ENCODE results near the gene KRT81.
"Not testable (repeated sequence)": the region's sequence is repeated elsewhere in the genome, so short reads cannot be mapped to it uniquely, and the experiment has no call there.

Gene KRT81

DNA sequence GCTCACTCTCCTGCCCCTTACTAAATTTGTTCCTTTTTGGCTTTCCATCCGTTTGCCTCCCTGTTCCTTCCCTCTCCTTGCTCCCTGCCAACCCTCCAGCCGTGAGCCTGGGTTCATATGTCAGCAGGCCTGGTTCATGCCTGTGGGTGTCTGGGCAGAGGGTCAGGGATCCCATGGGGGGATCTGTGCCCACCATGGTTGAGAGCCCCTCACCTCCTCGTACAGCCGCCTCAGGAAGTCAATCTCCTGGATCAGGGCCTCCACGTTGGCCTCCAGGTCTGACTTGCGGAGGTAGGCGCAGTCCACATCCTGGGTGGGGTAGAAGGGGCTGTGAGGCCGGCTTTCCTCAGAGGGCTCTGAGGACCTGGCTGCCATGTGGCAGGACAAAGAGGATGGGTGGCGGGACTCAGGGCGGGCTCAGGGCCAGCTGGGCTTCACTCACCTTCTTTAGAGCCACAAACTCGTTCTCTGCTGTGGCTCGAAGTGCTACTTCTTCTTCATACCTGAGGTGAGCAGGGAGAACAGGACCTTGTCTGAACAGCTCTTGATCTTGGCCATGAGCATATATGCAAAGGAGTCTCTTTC, 26.2 kb upstream of the KRT81 start:
- DNase-seq = no peak

DNA sequence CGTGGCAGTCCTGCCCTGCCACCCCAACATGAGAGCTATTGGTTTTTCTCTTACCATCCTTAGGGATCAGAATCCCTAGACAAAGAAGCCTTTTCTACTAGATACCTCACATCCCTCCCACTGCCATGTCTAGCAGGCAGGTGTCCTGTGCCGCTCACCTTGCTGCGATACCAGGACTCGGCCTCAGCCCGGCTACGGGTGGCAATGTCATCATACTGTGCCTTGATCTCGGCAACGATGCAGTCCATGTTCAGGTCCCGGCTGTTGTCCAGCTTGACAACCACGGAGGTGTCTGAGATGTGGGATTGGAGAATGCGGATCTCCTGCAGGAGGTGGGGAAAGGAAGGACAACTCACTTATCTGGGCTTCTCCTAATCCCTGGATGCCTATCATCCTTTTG, 25.4 kb upstream of the KRT81 start:
- no peak for DNase-seq

DNA sequence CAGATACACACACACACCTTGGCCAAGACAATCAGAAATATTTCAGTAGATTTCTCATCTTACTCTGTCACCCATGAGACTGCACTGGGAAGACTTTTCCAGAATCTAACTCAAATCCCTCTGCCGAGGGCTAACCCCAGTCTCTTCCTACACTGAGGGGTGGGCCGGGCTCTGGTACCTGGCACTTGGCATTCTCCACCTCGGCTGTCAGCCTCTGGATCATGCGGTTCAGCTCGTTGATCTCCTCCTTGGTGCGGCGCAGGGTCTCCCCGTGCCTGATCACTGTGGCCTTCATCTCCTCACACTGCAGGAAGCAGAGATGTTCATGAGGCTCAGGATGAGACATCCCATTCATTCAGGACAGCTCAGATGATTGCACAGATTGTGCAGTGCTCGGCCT, 25.0 kb upstream of the KRT81 start:
- no peak for DNase-seq

DNA sequence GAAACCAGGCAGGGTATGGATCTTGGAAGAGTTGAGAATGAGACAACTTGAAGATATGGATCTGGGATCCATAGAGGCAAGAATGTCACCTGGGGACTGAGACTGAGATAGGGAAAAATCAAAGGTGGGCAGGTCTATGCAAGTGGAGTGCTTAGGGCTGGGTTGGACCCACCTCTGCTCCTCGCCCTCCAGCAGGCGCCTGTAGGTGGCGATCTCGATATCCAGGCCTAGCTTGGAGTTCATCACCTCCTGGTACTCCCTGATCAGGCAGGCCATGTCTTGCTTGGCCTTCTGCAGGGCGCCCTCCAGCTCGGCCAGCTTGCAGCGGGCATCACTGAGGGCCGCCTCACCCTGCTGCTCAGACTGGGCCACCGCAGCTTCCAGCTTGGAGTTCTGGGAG, 24.4 kb upstream of the KRT81 start:
- DNase-seq = not testable (repeated sequence)

DNA sequence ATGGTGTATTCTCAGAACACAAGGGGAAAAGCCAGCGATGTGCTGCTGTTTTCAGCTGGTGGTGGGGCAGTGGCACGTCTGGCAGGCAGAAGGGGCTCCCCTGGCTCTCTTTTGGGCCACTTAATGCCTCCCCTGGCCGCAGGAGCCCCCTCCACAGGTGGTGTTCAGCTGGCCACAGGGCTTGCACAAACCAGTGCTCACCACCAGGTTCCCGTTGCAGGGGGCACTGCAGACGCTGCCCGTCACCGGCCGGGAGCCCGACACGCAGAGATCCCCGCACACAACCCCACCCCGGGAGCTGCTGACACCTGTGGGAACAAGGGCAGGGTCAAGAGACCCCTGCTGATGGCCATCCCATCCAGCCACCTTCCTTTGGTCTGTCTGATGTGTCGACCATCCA, 23.2 kb upstream of the KRT81 start:
- no peak for DNase-seq

DNA sequence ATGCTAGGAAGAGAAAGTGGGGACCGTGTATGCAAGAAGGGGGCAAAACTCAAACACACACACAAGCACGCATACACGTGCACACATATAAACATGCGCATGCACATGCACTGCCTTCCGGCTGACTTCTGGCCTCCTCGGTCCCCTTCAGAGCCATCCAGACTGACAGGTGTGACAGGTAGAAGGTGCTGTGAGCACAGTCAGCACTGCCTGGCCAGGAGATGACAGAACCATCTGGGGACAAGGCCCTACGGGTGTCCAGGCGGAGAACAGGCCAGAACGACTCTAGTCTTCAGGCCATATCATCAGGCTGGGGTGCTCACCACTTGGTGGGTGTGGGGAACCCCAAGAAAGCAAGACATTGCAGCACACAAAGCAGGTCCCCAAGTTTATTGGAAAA, 22.6 kb upstream of the KRT81 start:
- no peak for DNase-seq

DNA sequence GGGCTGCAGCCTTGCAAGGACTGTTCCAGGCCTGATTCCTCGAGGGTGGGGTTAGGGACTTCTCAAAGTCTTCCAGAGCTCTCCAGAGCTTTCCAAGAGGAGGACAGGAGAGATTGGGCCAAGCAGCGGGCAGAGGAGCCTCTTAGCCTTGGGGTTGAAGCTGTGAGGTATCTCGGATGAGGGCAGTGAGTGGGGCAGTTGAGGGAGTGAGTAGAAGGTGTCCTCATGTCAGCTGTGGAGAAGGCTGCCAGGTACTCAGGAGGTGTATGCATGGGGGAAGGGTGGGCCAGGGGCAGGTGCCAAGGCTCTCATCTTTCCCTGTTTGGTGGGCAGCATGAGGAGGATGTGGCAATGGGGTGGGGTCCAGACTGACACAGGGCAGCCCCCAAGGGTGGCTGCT, 22.1 kb upstream of the KRT81 start:
- DNase-seq = no peak

DNA sequence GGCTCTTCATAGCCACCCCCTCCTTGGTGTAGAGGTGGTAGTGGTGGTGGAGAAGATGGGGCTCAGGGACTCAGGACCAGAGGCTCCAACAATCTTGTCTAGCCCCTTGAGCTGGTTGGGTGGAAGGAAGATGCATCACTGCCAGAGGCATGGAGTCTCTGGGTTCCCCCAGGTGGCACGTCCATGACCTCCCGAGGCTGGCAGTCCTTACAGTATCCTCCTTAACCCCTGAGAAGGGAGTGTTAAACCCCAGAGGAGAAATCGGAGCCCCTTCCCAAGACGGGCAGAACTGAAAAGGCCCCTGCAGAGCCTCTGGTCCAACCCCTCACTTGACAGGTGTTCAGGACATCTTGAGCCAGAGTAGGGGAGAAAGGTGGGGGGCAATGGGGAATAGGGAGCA, 20.8 kb upstream of the KRT81 start:
- no peak for DNase-seq

DNA sequence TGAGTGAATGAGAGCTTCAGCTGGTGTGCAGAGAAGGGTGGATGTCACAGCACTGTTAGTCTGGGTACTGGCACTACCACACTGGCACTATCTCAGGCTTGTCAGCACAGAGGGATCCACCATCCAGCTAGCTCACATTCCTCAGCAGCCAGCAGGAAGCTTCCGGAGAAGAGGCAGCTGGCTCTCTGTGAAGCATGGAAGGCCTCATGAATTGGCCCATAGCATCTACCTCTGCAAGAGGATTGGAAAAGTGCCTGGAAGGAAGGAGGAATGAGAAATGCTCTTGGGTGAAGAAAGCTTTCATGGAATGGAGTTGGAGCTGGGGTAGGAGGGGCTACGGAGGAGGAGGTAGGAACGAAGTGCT, 19.9 kb upstream of the KRT81 start:
- DNase-seq = no peak

DNA sequence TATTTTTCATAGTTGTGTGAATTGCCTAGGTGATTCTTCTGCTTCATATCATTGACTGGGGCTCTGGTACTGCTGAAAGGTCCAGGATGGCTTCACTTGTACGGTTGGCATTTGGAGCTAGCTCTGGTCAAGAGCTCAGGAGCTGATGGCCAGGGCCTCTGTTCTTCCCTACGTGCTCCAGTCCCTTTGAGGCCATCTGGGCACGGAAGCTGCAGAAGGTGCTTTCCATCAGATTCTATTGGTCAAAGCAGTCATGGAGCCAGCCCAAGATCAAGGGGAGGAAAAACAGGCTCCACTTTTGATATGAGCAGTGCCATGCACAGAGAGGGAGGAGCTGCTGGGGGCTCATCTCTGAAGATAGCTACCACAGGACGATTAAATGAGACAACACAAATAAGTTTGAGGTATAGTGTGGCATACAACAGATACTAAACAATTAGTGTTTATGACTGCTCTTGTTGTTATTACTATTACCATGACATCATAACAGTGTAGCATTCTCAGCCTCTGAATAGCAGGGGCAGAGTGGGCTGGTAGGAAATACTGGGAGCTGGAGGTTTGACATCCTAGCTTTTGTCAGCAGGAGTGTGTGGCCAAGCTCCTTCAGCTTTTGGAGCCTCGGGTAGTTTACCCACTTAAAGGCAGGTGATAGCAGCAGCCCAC, 19.4 kb upstream of the KRT81 start:
- DNase-seq = no peak

DNA sequence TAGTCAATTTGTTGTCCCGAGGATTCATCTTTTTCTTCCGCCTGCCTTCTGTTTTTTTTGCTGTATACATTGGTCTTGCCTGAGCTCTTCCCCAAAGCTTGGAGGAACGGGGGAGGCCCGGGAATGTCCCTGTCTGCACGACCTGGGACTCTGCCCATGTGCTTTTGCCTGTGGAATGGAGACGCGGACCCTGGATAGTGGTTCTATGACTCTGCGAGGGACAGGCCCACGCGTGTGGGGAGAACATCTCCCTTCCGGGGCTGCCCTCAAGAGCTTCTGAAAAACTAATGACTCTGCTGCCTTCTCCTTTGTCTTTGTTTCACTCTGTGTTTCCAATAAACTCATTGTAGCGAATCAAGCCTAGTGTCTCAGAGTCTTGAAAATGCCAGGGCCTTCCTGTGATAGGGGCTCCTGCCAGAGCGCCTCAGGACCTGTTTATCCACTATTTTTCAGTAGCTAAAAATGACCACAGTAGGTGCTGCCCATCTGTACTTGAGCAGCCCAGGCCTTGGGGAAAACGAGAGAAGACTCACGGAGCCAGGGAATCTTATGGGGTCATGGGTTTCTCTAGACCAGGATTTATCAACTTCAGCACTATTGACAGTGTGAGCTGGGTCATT, 17.6 kb upstream of the KRT81 start:
- no peak for DNase-seq

DNA sequence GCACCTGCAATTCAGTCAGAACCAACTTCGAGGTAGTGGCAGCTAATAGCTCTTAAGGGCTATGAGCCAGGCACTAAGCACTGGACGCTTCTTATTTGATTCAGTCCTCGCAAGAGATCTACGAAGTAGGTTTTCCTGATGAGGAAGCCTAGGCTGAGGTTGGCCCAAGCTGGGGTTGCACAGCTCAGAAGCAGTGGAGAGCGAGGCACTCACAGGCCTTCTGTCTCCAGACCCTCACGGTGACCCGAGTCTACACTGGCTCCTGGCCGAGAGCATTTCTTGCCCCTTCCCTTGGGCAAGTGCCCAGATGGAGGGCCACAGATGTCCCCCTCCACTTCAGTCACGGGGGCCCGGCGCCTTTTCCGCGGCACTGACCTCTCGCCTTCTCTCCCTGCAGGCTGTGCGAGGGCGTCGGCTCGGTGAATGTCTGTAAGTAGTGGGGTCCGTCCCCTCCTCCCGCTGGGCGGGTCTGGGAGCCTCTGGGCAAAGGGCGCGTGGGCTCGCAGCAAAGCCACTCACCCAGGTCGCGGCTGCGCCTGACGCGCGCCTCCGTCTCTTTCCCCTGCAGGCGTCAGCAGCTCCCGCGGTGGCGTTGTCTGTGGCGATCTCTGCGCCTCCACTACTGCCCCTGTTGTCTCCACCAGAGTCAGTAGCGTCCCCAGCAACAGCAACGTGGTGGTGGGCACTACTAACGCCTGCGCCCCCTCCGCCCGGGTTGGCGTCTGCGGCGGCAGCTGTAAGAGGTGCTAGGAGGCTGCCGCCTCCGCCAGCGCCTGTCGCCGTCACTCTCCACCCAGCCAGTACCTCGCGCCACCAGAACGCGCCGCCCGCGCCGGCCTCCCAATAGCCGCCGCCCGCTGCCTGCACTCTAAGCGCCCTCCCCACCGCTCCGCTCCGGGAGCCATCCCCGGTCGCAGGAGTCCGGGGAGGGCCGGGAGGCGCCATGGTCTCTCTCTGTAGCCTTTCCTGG, 16.8 kb upstream of the KRT81 start:
- DNase-seq = no peak

DNA sequence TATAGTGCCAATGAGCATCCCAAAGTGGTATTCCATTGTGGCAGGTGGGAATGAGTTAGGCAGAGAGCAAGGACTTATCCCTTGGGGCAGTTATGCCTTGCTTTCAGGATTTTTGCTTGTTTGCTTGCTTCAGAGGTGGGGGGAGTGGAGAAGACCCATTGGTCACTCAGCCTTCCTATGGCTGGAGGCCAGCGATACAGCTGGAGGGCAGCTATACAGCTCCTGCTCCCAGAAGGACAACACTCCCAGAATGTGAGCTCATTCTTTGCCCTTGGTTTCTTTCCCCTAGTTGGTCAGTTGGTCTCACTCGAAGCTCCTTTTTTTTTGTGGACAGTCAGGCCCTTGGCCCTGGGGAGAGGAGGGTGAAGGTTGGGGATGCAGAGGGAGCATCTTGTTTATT, 15.4 kb upstream of the KRT81 start:
- DNase-seq = no peak

DNA sequence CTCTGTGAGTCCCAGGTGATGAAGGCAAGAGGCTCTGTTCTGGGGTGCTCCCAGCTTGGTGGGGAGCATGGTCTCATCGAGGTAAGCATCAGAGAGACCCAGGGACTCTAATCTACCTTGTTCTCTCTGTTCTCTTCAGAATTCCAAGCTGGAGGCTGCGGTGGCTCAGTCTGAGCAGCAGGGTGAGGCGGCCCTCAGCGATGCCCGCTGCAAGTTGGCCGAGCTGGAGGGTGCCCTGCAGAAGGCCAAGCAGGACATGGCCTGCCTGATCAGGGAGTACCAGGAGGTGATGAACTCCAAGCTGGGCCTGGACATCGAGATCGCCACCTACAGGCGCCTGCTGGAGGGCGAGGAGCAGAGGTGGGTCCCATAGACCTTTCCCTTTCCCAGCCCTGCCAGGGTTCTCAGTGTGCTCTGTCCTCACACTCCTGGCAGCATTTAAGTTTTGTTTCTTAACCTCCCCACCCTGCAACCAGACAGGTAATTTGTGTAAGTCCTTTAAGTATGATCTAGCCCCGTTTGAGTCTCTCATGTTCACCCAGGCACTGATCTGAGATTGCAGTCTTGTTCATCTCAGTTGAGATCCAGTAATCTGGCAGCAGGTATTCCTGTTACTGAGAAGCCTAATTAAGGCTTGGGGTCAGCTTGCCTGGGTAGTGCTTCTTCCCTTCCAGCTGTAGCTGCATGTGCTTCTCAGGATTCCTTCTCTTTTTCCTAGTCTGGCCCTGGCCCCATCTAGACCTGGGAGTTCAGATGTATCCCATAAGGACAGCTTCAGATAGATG, 14.8 kb upstream of the KRT81 start:
- DNase-seq = no peak

DNA sequence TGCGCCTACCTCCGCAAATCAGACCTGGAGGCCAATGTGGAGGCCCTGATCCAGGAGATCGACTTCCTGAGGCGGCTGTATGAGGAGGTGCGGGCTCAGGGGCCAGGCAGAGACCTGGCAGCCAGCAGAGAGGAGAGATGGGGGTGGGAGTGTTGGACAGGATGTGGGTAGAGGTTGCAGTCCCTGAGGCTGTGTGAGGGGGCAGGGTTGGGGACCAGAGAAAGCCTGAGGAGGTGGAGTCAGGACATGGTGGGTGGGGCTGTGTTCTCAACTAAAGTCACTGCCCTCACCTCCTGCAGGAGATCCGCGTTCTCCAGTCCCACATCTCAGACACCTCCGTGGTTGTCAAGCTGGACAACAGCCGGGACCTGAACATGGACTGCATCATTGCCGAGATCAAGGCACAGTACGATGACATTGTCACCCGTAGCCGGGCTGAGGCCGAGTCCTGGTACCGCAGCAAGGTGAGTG, 13.6 kb upstream of the KRT81 start:
- DNase-seq = not testable (repeated sequence)

DNA sequence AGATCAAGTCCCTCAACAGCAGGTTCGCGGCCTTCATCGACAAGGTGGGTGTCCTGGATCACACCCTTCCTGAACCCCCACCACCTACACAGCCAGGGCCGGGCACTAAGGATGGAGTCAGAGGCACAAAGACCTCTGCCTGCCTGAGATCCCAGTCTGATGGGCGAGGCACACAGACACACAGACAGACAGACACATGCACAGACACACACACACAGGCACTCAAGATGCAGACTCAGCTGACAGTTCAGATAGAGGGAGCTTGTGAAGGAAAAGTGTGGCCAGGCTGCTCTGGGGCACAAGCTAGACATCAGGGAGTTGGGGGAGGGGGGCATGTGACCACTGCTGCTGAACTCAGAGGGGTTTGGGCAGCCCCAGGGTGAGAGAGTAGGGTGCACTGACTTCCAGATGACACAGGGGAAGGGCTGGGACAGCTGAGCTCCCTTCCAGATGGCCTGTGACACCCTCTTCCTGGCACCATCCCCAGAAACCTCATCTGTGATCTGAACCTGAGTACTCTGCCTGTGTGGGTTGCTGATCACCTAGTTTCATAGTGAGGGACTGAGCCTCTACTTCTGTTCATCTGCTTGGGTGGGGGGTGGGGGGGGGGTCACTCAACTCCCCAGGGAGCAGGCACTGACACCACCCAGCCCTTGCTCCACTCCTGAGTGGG, 11.0 kb upstream of the KRT81 start:
- DNase-seq = not testable (repeated sequence)

DNA sequence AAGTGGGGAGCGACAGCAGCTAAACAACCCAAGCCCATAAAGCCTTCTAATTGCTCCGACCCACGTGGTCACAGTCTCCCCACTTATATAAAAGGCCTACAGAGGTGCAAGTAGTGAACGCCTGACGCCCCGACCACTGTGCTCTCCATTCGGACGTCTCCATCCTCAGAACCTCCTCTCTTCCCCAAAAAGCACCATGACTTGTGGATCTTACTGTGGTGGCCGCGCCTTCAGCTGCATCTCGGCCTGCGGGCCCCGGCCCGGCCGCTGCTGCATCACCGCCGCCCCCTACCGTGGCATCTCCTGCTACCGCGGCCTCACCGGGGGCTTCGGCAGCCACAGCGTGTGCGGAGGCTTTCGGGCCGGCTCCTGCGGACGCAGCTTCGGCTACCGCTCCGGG, 10.4 kb upstream of the KRT81 start:
- not testable (repeated sequence) for DNase-seq

DNA sequence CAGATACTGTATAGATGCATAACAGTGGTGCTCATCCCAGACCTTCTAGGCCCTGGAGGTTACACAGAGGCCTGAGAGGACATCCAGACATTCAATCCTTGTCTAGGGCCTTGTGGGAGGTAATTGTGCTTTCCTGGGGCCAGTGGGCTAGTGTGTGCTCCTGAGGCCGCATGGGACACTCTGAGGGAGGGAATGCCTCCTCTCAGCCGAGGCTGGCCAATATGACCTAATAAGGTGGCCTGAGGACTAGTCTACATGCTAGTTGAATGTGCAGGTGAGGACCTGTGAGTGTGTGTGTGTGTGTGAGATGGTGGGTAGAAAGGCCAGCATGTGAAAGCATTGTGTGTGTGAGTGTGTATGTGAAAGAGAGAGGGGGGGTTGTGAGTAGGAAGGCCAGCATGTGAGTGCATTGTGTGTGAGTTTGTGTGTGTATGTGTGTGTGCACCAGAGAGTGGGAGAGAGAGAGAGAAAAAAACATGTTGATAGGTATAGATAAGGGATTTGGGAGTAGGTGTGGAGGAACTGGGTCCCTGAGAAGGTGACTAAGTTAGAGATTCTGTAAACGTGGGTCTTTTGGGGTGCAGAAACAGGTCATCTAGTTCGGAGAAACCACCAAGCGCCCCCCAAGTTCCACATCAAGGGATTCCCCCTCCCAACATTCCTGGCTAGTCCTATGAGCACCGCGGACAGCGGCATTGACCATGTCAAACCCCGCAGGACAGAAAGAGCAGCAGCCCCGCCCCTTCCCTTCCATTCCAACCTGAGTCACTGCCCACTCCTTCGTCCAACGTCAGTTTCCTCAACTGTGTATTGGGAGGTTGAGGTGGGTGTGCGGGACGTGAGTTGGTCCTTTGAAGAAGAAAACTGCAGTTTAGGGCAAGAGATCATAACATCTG, 9.7 kb upstream of the KRT81 start:
- DNase-seq = no peak

DNA sequence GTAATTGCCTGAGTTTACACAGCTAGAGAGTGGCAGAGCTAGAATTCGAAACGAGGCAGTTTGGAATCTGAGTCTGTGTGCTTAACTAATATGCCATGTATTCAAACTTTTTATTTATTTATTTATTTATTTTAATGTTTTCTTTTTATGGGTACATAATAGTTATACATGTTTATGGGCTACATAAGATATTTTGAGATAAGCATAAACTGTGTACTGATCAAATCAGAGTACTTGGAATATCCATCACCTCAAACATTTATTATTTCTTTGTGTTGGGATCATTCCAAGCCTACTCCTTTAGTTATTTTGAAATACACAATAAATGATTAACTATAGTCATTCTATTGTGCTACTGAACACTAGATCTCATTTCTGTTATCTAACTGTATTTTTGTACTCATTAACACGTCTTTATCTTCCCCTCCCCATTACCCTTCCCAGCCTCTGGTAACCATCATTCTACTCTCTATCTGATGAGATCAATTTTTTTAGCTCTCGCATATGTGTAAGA, 7.4 kb upstream of the KRT81 start:
- DNase-seq = no peak

DNA sequence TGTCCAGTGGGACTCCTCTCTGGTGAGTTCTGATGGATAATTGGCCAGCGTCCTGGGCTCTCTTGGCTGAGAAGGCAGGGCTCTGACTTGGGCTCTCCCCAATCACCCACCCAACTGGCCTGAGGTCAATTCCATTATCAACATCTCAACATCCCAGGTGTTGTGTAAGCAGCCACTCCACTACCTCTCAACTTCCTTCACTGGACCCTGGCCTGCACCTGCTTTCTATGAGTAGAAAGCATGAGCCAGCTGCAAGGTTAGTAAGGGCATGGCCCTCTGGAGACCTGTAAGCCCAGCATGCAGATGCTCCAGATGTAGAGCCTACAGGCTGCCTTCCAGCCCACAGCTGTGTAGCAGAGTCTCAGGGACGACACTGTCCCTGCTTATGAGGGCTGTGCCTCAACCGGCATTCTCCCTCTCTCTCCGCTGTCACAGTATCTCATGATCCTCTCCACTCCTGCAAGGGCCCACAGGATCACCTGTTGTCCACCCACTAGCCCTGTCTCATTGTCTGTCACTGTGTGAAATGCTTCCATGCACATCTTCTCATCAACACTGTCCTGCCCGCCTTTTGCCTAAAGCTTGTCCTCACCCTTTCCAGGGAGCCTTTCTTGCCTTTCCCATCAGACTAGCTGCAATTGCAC, 5.4 kb upstream of the KRT81 start:
- no peak for DNase-seq
